Thoracic aorta (tissue), 2 donors: Measurements from ENCODE around the gene CLASP2. TPM values are rescaled to one million over a fixed set of nuclear protein-coding genes. Genes with fewer than 3 reads are reported as not detected.

Experiments used
- ATAC-seq: fragments of 150-250 bp; one replicate; pipeline ENCODE4 v1.8.0; 2017; ENCODE audit warnings: low read depth; ENCODE audit not compliant: insufficient number of reproducible peaks, low FRiP score
- DNase-seq: peaks from one replicate; pipeline ENCODE4 v3.0.0-alpha.2; 2020; ENCODE audit warnings: low spot score
- H3K27ac ChIP-seq, 2 donors: fragments of 200-600 bp; sonication (generic); 1 replicate in 1 of 2; 2 replicates in 1 of 2; pipeline ENCODE4 v1.5.1; 2016; ENCODE audit warnings: mild to moderate bottlenecking in 2 of 2, moderate library complexity in 2 of 2
- H3K27me3 ChIP-seq: fragments of 200-600 bp; sonication (generic); replicated peaks from 2 replicates; pipeline ENCODE4 v1.6.0; 2016; ENCODE audit warnings: mild to moderate bottlenecking; ENCODE audit not compliant: insufficient read depth
- H3K36me3 ChIP-seq: fragments of 200-600 bp; sonication (generic); one replicate; pipeline ENCODE4 v1.5.1; 2016
- H3K4me1 ChIP-seq, 2 donors: fragments of 200-600 bp; sonication (generic); 1 replicate in 1 of 2; 2 replicates in 1 of 2; pipeline versions ENCODE4 v1.5.1 to v1.6.0; 2016; ENCODE audit warnings: low read depth in 2 of 2, mild to moderate bottlenecking in 1 of 2; ENCODE audit not compliant: control insufficient read depth in 1 of 2
- H3K4me3 ChIP-seq: fragments of 200-600 bp; sonication (generic); 2 replicates; pipeline ENCODE4 v1.5.1; 2016; ENCODE audit warnings: mild to moderate bottlenecking
- H3K9me3 ChIP-seq: fragments of 200-600 bp; sonication (generic); 2 replicates; pipeline ENCODE4 v1.5.1; 2016
- CTCF ChIP-seq: fragments of 200-600 bp; sonication (generic); IDR thresholded peaks from one replicate; pipeline ENCODE4 v1.5.1; 2019; ENCODE audit warnings: antibody characterized with exemption
- total RNA-seq, 2 donors: library from RNA; depleted of rRNA; stranded (reverse); fragments of >200 nt; gene quantifications; one replicate each; pipeline versions ENCODE4 v1.1.0 to v1.2.3, GENCODE V29; 2016

CLASP2 gene
- total RNA-seq, 2 donors from 2014 or later, result 122 to 126 TPM

DNA sequence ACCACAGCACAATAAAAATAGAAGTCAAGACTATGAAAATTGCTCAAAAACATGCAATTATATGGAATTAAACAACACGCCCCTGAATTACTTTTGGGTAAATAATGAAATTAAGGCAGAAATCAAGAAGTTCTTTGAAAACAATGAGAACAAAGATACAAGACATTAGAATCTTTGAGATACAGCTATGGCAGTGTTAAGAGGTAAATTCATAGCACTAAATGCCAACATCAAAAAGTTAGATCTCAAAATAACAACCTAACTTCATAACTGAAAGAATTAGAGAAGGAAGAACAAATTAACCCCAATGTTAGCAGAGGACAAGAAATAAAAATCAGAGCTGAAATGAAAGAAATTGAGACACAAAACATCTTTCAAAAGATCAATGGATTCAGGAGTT lies 191.3 kb downstream of the CLASP2 start:
- Histone ChIP-seq H3K9me3 (peaks cover 7% of the 10 kb centered on the region), H3K4me1 (no peaks in the 10 kb centered on the region), H3K36me3 (peaks cover 13% of the 10 kb centered on the region), H3K4me3 (no peak overlapping the region), H3K27ac (no peak overlapping the region), H3K27me3 (no peaks in the 10 kb centered on the region)
- ATAC-seq (no peak), DNase-seq (no peak)
- TF ChIP-seq CTCF, result no peak

DNA sequence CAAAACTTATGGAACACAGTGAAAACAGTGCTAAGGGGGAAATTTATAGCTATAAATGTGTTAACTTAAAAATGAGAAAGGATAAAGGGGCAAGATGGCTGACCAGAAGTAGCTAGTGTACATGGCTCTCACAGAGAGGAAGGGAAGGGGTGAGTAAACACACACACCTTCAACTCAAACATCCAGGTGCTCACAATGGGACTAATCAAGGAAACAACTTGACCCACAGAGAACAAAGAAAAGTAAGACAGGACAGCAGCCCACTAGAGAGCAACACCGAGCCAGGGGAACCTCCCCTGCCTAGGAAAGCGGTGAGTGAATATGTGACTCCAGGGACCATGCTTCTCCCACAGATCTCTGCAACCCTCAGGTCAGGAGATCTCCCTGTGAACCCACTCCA lies 192.8 kb downstream of the CLASP2 start:
- H3K9me3 ChIP-seq, result peaks cover 7% of the 10 kb centered on the region
- ATAC-seq (no peak), DNase-seq (no peak)
- peaks cover 6% of the 10 kb centered on the region for H3K36me3 ChIP-seq
- TF ChIP-seq CTCF, result no peak
- H3K4me3 ChIP-seq, result no peak overlapping the region
- H3K27ac ChIP-seq, result no peak overlapping the region
- no peaks in the 10 kb centered on the region for H3K4me1 ChIP-seq
- no peaks in the 10 kb centered on the region for H3K27me3 ChIP-seq

DNA sequence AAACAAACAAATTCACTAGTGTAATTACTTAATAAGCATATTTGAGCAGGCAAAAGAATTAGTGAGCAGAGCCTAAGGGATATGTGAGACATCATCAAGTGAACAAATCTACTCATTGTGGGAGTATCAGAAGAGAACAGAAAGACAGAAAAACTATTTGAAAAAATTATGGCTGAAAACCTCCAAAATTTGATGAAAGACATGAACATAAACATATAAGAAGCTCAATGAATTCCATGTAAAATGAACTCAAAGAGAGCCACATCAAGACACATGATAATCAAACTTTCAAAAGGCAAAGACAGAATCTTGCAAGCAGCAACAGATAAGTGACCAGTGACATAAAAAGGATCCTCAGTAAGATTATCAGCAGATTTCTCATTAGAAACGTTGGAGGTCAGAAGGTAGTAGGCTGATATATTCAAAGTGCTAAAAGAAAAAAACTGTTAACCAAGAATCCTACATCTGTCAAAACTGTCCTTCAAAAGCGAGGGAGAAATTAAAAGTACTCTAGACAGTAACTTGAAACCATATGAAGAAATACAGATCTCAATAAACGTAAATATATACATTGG lies 194.9 kb downstream of the CLASP2 start:
- Histone ChIP-seq H3K27me3 (no peaks in the 10 kb centered on the region), H3K27ac (no peak overlapping the region), H3K9me3 (peaks cover 7% of the 10 kb centered on the region), H3K4me3 (no peak overlapping the region), H3K4me1 (no peaks in the 10 kb centered on the region), H3K36me3 (peaks cover 6% of the 10 kb centered on the region)
- no peak for TF ChIP-seq CTCF
- ATAC-seq (no peak), DNase-seq (no peak)

GRCh38 chr3:33521736-33522135 lies 196.3 kb downstream of the CLASP2 start:
- H3K9me3 ChIP-seq, result peaks cover 7% of the 10 kb centered on the region
- no peak for TF ChIP-seq CTCF
- ATAC-seq, result no peak
- no peaks in the 10 kb centered on the region for H3K4me1 ChIP-seq
- H3K4me3 ChIP-seq, result no peak overlapping the region
- DNase-seq, result no peak
- H3K27ac ChIP-seq, result no peak overlapping the region
- peaks cover 6% of the 10 kb centered on the region for H3K36me3 ChIP-seq
- H3K27me3 ChIP-seq, result no peaks in the 10 kb centered on the region

DNA sequence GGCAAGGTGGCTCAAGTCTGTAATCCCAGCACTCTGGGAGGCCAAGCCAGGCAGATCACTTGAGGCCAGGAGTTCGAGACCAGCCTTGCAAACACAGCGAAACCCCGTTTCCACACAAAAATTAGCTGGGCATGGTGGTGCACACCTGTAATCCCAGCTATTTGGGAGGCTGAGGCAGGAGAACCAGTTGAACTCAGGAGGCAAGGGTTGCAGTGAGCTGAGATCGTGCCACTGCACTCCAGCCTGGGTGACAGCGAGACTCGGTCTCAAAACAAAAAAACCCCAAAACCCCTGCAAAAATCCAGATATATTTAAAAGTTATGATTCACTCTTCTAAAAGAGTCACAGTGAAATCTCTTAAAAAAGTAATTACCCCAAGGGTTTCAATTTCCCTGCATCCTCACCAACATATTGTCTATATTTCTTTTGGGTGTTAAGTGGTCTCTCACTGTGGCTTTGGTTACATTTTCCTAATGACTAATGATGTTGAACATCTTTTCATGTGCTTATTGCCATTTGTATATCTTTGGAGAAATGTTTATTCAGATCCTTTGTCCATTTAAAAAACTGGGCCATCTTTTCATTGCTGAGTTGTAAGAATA lies 204.7 kb downstream of the CLASP2 start:
- Histone ChIP-seq H3K27me3 (no peaks in the 10 kb centered on the region), H3K27ac (no peak overlapping the region), H3K4me1 (no peaks in the 10 kb centered on the region), H3K4me3 (no peak overlapping the region), H3K36me3 (peaks cover 16% of the 10 kb centered on the region), H3K9me3 (no peaks in the 10 kb centered on the region)
- no peak for ATAC-seq
- no peak for DNase-seq
- TF ChIP-seq CTCF, result no peak
